NCI-H2029 treated with DMSO at 0.1 percent for 48 hours (cell line): Measurements from ENCODE around the gene GIT2.
"Not testable (repeated sequence)": the region's sequence is repeated elsewhere in the genome, so short reads cannot be mapped to it uniquely, and the experiment has no call there.

ENCODE experiments used
- DNase-seq: peaks from one replicate; lab custom pipeline; 2025; lab: John Stamatoyannopoulos, UW

GIT2 gene

DNA sequence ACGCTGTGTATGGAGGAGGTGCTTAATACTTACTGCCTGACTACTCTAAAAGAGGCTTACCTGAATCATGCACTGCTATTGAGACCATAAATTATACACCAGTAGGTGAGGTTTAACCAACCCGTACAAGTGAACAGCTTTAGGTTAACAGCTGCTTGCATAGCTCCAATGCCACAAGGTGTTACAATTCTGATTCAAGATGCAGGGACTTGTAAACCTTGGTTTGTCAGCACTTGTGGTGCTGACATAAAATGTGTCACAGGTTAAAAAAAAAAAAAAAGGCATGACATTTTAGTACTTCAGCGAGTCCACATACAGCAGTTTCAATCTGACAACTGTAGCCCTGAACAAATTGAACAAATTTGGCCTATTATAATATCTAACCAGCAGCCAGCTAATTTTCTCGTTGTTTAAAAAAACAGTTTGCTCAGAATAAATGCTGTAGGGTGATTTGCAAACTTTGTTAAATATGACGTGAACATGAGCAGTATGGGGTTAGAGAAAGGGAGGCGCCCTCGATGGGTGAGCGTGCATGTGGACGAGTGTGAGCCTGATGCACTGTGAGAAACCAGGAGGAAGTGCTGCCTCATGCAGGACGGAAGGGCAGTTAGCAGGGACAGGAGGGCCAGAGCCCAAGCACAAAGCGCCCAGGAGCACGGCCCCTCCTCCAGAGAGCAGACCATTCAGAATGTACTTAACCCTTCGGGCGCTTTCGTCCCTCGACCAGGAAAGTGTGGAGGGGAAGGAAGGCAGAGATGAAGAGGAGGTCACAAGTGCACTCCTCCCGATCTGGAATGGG lies 51.4 kb downstream of the GIT2 start:
- DNase-seq: no peak

DNA sequence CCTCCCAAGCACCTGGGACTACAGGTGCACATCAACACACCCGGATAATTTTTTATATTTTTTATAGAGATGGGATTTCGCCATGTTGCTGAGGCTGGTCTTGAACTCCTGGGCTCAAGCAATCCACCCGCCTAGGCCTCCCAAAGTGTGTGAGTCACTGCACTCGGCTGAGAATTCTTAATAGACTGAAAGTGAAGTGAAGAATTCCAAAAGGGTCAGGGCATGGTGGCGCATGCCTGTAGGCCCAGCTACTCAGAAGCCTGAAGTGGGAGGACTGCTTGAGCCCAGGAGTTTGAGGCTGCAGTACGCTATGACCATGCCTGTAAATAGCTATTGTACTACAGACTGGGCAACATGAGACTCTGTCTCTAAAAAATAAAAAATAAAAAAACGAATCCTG lies 52.4 kb downstream of the GIT2 start:
- no peak for DNase-seq

DNA sequence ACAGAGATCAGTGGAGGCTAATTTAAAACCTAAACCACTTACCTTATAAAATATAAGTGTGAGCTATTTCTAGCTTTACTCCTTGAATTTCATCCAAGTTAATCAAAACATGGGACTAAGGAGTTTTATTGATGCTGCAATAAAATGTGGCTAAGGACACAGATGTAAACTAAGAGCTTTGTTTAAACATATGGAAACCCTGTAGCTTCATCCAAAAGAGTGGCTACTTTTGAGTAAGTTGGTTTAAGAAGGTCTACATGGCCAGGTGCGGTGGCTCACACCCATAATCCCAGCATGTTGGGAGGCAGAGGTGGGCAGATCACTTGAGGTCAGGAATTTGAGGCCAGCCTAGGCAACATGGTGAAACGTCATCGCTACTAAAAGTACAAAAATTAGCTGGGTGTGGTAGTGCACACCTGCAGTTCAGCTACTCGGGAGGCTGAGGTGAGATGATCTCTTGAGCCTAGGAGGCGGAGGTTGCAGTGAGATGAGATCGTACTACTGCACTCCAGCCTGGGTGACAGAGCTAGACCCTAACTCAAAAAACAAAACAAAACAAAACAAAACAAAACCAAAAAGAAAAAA lies 55.7 kb downstream of the GIT2 start:
- no peak for DNase-seq

DNA sequence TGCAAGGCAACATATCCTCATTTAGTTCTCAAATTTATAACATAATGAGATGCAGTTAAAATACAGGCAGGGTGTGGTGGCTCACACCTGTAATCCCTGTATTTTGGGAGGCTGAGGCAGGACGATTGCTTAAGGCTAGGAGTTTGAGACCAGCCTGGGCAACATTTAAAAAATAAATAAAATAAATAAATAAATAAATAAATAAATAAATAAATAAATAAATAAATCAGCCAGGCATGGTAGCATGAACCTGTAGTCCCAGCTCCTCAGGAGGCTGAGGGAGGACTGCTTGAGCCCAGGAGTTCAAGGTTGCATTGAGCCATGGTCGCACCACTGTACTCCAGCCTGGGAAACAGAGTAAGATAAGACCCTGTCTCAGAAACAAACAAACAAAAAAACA lies 56.7 kb downstream of the GIT2 start:
- no peak for DNase-seq

DNA sequence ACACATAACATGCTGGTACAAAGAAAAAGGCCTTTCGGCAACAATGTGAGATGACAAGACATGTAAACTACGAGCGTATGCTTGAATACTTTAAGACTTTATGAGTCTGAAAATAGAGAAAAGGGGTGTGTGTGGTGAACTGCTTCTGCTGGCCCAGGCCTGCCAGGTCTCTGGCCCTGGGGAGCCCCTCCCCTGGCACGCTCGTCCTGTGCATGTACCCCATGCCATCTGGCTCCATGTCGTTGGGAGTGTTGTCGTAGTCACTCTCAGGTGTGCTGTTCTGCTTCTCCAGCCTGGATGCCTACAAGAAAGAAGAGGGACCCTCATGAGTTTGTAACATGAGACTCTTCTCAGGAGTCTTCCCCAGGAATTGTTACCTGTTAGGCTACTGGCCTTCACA lies 57.2 kb downstream of the GIT2 start:
- DNase-seq: no peak

DNA sequence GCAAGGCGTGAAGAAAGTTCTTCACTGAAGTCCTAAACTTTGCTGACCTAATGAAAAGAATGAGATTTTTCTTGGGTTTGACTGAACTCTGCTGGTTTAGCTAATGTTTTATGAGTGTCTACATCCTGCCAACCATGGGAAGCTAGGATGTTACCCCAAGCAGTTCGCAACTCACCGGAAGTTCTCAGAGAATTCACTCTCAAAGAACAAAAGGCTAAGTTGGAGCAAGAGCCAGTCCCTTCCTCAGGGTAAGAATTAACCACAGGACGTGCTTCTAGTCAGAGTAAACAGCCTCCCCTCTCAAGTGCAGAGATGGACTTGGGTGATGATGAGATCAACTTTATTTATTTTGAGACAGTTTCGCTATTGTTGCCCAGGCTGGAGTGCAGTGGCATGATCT lies 58.8 kb downstream of the GIT2 start:
- no peak for DNase-seq

DNA sequence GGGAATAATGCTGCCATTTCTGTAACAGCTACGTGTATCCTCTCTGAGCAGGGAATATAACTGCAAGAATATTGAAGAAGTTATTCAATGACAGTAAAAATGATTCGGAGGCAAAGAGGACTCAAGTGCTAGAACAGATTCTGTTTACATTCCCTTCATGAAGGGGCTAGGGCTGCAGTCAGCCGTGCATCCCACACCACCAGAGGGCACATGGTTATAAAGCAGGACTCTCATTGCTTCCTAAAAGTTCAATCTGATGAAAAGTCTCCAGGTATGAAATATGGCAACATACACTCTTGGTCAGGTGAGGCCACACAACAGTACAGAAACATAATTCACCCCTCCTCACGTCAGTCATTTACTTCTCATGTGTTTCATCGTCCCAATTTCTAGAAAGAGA lies 62.1 kb downstream of the GIT2 start:
- no peak for DNase-seq

DNA sequence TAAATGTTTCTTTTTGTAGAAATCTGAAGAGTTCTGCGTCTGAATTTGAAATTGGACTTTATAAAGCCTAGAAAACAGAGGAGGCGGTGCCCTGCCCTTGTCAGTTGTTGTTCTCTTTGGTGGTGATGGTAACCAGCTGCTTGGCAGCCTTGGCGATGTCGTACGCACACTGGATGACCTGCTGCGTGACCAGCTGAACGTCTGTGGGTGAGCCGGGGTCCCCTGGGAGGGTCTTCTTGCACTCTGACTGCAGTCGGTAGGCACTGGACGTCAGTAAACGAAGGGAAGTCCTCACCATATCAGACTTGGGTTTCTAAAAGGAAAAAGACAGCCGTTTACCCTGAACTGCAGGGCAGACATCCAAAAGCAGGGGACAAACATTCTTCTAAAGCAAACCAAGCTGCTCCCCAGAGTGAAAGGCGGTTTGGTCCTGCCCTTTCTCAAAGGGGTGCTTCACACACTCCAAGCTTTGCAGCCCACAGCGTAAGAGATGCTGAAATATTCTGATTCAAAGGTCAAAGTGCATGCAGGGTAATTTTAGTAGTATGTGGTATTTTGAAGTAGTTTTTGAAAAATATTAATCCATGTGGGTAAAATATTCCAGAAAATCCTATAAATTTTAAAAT lies 63.2 kb downstream of the GIT2 start:
- no peak for DNase-seq

DNA sequence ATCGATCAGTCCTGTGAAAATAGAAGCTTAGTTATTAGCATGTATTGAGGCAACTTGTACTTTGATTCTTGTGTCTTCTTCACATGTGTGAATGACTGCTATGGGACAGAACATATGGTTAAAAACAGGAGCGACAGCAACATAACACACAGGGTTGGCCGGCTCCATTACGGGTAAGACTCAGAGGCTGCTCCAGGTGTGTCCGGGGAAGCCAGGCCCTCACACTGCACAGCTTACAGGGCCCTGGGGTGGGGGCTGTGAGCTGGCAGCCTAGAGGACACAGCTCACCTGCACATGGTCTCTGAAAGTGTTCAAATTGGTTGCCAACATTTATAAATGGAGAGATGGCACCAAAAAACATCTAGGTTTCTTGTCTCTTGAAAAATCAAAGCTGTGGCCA lies 65.0 kb downstream of the GIT2 start:
- DNase-seq: no peak

DNA sequence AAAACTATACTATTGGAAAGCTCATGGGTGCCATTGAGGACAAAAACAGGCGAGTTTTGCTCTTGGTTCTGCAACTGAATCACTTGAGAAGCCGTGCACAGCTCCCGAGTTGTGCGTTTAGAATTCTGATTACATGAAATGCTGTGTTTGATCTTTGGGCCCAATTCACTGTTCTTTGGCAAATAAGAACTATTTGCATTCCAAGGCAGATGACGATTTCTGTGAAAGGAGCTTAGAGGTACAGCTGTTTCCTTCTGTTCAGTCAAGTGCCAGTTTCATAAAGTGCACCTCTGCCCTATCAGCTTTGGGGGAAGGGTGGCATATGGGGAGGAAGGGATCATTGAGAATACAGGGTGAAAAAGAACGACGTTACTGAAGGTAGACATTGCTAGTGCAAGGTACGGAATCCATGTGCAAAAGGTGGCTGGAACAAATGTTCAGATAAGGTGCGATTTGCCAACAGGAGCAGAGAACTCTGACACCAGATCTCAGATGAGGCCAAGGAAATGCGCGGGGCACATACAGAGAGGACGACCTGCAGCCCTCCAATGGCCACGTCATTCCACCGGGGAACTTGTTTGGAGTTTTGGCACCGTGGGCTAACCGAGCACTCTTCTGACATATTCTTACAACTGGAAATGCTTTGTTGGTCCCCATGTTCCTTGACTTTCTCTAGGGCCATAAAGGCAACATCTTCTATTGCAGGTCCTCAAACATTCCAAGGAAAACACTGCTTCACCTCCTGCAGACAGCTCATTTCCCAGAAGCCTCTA lies 66.0 kb downstream of the GIT2 start:
- DNase-seq: no peak

DNA sequence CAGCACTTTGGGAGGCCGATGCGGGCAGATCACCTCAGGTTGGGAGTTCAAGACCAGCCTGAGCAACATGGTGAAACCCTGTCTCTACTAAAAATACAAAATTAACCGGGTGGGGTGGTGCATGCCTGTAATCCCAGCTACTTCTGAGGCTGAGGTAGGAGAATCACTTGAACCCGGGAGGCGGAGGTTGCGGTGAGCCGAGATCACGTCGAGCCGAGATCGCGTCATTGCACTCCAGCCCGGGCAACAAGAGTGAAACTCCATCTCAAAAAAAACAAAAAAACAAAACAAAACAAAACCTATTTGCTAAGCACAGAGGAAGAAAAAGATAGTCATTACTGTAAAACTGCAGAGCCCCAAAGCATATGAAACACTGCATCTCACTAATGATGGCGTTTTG lies 66.8 kb downstream of the GIT2 start:
- DNase-seq: not testable (repeated sequence)

DNA sequence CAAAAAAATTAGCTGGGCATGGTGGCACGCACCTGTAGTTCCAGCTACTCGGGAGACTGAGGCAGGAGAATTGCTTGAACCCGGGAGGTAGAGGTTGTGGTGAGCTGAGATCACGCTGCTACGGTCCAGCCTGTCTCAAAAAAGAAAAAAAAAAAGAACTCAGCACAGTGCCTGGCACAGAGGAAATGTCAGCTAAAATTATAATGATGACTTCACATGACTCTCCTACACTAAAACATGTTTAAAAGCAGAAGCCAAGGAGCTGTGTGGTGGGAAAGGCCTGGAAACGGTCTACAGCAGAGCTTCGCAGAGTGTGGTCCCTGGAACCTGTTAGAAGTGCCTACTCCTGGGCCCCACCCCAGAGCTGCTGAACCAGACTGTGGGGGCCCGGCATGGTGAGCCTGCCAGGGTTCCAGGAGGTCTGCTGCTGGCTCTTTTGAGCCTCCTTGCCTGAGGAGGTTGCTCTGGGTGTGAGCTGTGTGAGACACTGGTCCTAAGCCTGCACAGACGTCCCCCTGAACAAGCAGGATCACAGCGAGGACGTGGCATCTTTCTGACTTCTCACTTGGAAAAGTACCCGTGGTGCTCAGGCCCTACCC lies 68.0 kb downstream of the GIT2 start:
- DNase-seq: no peak

DNA sequence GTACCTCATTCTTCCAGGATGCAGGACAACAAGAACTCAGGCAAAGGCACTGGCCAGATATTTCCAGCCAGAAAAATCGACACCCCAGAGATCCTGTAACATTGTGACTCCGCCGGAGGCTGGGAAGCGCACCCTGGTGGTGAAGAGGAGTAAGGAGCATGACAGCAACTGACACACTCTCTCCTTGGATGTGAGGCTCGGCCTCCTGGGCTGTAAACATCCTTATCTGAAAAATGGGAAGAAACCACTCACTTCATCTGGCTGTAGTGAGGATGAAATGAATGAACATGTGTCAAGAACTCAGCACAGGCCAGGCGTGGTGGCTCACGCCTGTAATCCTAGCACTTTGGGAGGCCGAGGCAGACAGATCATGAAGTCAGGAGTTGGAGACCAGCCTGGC lies 68.5 kb downstream of the GIT2 start:
- DNase-seq: no peak

DNA sequence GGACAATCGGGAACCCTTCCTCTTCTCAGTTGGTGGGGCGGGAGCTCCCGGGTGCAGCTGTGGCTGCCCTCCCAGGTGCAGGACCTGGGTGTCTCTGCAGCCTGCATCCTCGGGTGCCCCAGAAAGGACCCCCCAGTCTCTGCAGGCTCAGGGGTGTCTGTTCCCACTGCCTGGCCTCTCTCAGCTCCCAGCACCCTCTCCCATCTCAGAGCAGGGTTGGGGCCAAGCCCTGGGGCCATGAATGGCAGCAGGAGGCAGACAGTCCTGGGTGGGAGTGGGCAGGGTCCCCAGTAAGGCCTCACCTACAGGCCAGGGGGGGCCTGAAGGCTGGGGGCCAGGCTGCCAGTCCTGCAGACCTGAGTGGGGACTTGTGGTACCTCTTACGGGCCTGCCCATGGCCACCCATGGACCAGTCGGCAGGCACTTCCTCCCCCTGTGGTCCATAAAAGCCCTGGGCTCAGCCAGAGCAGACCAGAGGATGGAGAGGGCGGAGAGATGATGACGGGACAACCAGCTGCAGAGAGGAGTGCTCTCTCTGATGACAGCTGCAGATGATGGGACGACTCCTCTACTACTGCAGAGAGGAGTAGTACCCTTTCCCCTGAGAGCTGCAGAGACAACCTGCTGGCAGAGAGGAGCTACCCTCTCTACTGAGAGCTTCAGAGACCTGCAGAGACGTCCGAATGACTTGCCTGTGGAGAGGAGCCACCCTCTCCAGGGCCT lies 69.5 kb downstream of the GIT2 start:
- no peak for DNase-seq

DNA sequence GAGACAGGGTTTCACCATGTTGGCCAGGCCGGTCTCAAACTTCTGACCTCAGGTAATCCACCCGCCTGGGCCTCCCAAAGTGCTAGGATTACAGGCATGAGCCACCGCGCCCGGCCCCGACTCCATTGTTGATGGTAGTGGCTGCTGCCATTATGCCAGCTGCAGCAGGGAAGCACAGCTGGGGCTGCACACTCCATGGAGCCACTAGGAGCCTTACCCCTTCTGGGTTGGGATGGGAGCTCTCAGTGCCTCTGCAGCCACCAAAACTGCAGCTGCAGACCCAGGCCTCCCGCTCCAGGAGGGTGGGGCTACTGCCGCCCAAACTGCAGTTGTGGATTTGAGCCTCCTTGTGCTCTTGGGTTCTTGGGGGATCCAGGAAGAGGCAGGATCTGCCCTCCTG lies 70.2 kb downstream of the GIT2 start:
- DNase-seq: no peak

DNA sequence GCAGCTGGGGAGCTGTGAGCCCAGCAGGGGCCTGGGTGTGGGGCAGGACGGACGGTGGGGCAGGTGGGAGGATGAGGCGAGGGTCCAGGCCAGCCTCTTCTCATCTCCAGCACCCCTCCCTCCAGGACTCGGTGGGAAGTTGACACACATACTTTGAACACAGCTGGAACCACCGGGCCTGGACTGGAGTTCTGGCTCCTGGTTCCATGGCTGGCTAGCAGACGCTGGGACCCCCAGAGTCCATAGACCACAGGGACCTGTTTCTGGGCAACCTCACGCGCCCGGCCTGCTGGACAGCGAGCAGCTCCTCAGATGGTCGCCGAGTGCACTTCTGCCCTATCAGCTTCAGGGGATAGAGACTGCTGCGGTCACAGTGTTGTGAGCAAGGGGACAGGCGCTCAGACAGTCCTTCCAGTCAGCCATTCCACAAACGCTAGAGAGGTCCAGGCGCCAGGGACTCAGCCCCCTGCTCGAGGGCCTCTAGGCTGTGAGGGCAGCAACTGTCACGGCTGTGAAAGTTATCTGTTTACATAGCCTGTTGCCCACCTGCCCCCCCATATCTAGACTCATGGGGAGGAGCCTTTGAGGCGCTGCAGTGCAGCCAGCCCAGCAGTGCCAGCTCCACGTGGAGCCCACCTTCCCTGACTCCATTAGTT lies 70.9 kb downstream of the GIT2 start:
- DNase-seq: no peak

DNA sequence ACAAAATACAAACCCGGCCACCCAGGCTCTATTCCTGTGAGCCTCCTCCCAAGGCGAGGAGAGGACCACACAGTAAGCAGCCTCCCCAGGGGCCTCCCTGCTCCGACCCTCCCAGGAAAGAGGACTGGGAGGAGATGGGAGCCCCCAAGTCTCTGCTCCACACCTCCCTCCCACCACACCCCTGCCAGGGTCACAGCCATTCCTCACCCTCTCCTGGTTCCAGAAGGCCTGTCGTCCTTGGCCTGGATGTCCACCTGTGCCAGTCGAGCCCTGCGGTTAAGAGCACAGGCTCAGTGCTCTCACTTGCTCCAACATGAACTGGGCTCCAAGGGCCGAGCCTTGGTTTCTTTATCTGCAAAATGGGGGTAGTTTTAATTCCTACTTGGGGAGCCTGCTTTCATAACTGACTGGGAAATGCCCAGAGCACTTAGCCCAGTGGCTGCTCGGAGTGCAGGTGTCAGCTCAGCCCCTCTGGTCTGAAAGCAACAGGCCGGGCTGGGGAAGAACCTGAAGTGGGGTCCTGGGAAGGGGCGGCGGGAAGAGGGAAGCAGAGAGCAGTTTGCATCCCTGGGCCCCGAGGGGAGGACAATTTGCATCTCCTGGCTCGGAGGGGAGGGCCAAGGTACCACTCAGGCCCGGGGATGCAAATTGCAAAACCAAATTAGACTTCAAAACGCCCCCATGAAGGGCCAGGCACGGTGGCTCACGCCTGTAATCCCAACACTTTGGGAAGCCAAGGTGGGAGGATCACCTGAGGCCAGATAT lies 72.5 kb downstream of the GIT2 start:
- no peak for DNase-seq

DNA sequence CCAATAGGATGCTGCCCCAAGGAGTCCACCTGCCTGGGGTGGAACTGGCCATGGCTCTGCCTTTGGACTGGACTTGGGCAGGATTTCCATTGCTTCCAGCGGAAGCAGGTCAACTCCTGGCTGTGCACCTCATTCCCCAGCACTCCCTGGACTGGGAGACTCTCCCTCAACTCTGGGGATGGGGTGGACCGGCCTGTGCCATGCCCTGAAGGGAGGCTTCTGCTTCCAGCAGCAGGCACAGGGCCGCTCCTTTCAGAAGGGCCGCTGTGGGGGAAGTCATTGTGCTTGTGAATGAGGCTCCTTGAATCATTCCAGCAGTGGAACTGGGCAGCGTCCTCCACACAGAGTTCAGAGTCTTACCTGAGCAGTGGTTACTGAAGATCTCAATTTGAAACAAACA lies 73.1 kb downstream of the GIT2 start:
- DNase-seq: no peak

DNA sequence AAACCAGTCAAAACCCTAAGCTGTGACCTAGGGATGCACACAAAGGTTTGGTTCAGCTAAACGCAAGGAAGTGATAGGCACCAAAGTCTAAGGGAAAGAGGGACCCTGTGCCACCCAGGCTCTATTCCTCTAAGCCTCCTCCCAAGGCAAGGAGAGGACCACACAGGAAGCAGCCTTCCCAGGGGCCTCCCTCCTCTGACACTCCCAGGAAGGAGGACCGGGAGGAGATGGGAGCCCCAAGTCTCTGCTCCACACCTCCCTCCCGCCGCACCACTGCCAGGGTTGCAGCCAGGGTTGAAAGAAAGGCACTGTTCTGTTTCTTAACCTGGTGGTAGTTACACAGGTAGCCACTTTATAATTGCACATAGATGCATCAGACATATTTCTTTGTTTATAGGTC lies 74.2 kb downstream of the GIT2 start:
- no peak for DNase-seq

DNA sequence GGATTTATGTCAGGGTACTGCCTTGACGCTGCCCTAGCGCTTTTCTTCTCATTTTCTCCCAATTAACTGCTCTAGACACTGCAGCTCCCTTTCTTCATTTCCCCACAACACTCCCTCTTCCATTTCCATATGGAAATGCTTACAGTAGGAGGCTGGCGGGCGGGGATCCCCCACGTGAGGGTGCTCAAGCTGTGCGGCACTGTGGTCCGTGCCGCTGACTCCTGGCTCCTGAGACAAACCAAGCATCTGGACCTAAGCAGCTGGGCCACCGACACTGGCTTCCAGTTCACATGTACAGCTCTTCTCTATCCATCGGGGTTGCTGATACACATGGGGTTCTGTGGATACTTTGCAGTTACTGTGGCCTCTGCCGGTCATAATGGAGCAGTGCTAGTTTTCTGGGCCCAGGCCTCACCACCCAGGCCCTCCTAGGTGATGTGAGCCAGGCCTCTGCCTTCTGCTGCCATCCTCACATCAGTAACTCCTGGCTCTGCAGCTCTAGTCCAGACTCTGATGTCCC lies 75.8 kb downstream of the GIT2 start:
- DNase-seq: no peak
